OCI-M2 (cell line): ENCODE data around the gene SCAI.
A peak's percentile ranks its signal among the peaks of the same experiment; 100 is the strongest.
"Not testable (repeated sequence)": the region's sequence is repeated elsewhere in the genome, so short reads cannot be mapped to it uniquely, and the experiment has no call there.

Source experiments
- DNase-seq: peaks from one replicate; lab custom pipeline; 2025; ENCODE audit not compliant: unreplicated experiment; lab: John Stamatoyannopoulos, UW

Gene SCAI

GRCh38 chr9:125143377-125144090 lies at the start of gene SCAI:
Gene SCAI, minus strand, starts transcription at chr9:125143528. Its CDS starts 91 bp downstream, at chr9:125143437.
- peak; percentile 84 for DNase-seq

GRCh38 chr9:125190361-125190801 lies 47.1 kb upstream of the SCAI start:
- no peak for DNase-seq

GRCh38 chr9:125189361-125190289 lies 46.3 kb upstream of the SCAI start, which contains the start of gene PPP6C:
Gene PPP6C, minus strand, starts transcription at chr9:125189803. Its CDS starts 85 bp downstream, at chr9:125189718.
- DNase-seq: peak; percentile 29

- DNase-seq: no peak
Measured at GRCh38 chr9:125189011-125189360, 45.7 kb upstream of the SCAI start.

GRCh38 chr9:125183561-125183960 lies 40.2 kb upstream of the SCAI start:
- DNase-seq: no peak

- DNase-seq: no peak
Measured at GRCh38 chr9:125183054-125183453, 39.7 kb upstream of the SCAI start.

GRCh38 chr9:125181756-125182155 lies 38.4 kb upstream of the SCAI start:
- not testable (repeated sequence) for DNase-seq

- no peak for DNase-seq
Measured at GRCh38 chr9:125180876-125181275, 37.5 kb upstream of the SCAI start.

GRCh38 chr9:125179776-125180175 lies 36.4 kb upstream of the SCAI start:
- not testable (repeated sequence) for DNase-seq

- DNase-seq: no peak
Measured at GRCh38 chr9:125177888-125178287, 34.6 kb upstream of the SCAI start.

- no peak for DNase-seq
Measured at GRCh38 chr9:125176636-125177035, 33.3 kb upstream of the SCAI start.

- DNase-seq: no peak
Measured at GRCh38 chr9:125172031-125172755, 28.9 kb upstream of the SCAI start.

- DNase-seq: no peak
Measured at GRCh38 chr9:125169895-125170294, 26.6 kb upstream of the SCAI start.

- DNase-seq: no peak
Measured at GRCh38 chr9:125166762-125167161, 23.4 kb upstream of the SCAI start.

- DNase-seq: not testable (repeated sequence)
Measured at GRCh38 chr9:125162891-125163290, 19.6 kb upstream of the SCAI start.

GRCh38 chr9:125161284-125161918 lies 18.1 kb upstream of the SCAI start:
- DNase-seq: no peak

- no peak for DNase-seq
Measured at GRCh38 chr9:125160750-125161149, 17.4 kb upstream of the SCAI start.

GRCh38 chr9:125156551-125156950 lies 13.2 kb upstream of the SCAI start:
- no peak for DNase-seq

GRCh38 chr9:125153712-125154367 lies 10.5 kb upstream of the SCAI start:
- no peak for DNase-seq

GRCh38 chr9:125151730-125152129 lies 8.4 kb upstream of the SCAI start:
- no peak for DNase-seq
